PC-3 (cell line): ENCODE data around the gene SCAMP4.

ENCODE experiments used
- CTCF ChIP-seq: fragments of 300-600 bp; sonication (generic); conservative IDR thresholded peaks from 2 replicates; pipeline ENCODE4 v1.5.1; 2017; ENCODE audit warnings: antibody characterized with exemption, low read depth, mild to moderate bottlenecking, low read length
- EZH2 ChIP-seq: fragments of 300-600 bp; sonication (generic); IDR thresholded peaks from one replicate; pipeline ENCODE4 v1.6.1; 2017; ENCODE audit warnings: antibody characterized with exemption, mild to moderate bottlenecking, low read length; ENCODE audit not compliant: unreplicated experiment

DNA sequence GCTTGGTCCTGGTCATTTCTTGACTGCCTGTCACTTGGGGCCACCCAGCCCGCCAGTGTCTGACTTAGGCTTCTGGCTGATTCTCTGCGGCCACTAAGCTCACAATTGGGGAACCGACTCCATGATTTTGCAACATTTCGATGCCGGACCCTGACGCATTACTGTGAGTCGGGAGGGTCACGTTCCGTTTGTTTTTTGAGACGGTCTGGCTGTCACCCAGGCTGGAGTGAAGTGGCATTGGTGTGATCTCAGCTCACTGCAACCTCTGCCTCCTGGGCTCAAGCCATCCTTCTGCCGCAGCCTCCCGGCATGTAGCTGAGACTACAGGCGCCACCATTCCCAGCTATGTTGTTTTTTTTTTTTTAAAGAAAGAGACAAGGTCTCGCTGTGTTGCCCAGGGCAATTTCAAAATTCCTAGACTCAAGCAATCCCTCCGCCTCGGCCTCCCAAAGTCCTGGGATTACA lies 3.2 kb upstream of the SCAMP4 start:
- no peak for TF ChIP-seq CTCF
- no peak for TF ChIP-seq EZH2
